GM10266 (cell line): ENCODE results near the gene EZH1.
"Not testable (repeated sequence)": the region's sequence is repeated elsewhere in the genome, so short reads cannot be mapped to it uniquely, and the experiment has no call there.

ENCODE experiments used
- DNase-seq: peaks from one replicate; pipeline ENCODE4 v3.0.0; 2012; ENCODE audit errors: extremely low spot score
- CTCF ChIP-seq: IDR thresholded peaks from 2 replicates; pipeline ENCODE4 v1.5.1; 2012; ENCODE audit warnings: mild to moderate bottlenecking, low read depth; ENCODE audit not compliant: control insufficient read depth, insufficient read depth; ENCODE audit errors: missing control alignments

The EZH1 gene

GRCh38 chr17:42779304-42779935 is 34.6 kb upstream of the EZH1 start:
- TF ChIP-seq CTCF, result no peak
- DNase-seq, result no peak

- DNase-seq, result no peak
- TF ChIP-seq CTCF, result no peak
Measured at GRCh38 chr17:42778570-42778969, 33.7 kb upstream of the EZH1 start.

- DNase-seq, result peak; percentile 65
- TF ChIP-seq CTCF, result no peak
Measured at GRCh38 chr17:42775534-42776098, 30.8 kb upstream of the EZH1 start.

GRCh38 chr17:42774066-42774745 is 29.4 kb upstream of the EZH1 start:
- TF ChIP-seq CTCF, result no peak
- DNase-seq, result no peak

- peak; percentile 11 for TF ChIP-seq CTCF
- DNase-seq, result peak; percentile 89
Measured at GRCh38 chr17:42773290-42774035, 28.6 kb upstream of the EZH1 start, which contains the start of gene VPS25. Gene VPS25 (plus strand): TSS chr17:42773449. CDS start chr17:42773476, 27 bp downstream.

GRCh38 chr17:42772945-42773289 is 28.1 kb upstream of the EZH1 start:
- DNase-seq, result no peak
- no peak for TF ChIP-seq CTCF

GRCh38 chr17:42769964-42770363 is 25.1 kb upstream of the EZH1 start:
- not testable (repeated sequence) for DNase-seq

GRCh38 chr17:42768006-42768405 is 23.2 kb upstream of the EZH1 start:
- not testable (repeated sequence) for DNase-seq
